PC-9 (cell line): ENCODE data around the gene TRMT2A. TPM values are rescaled to one million over a fixed set of nuclear protein-coding genes. Genes with fewer than 3 reads are reported as not detected.

Experiments
- BruUV-seq: library from RNA; stranded (reverse); fragments of 400-500 nt; replicated peaks from 2 replicates; lab custom pipeline; 2021; lab: Mats Ljungman, UMichigan
- CTCF ChIA-PET: fragments of 300-600 bp; sonication (Branson Sonifier 250); formaldehyde crosslinking; loops from one replicate; lab custom pipeline; 2022; ENCODE audit warnings: antibody characterized with exemption; lab: Charles Lee
- POLR2A ChIA-PET: fragments of 300-600 bp; sonication (Branson Sonifier 250); formaldehyde crosslinking; loops from one replicate; lab custom pipeline; 2022; ENCODE audit warnings: antibody characterized with exemption; ENCODE audit not compliant: unreplicated experiment; lab: Charles Lee
- DNase-seq, 2 experiments: peaks; one replicate each; pipeline versions ENCODE4 v3.0.0 to v3.0.0-alpha.2; 2015 to 2022; ENCODE audit warnings: mixed read lengths in 1 of 2
- H2AFZ ChIP-seq: fragments of 200-600 bp; sonication (generic); 2 replicates; pipeline ENCODE4 v1.8.1; 2017; ENCODE audit warnings: antibody characterized with exemption
- H3F3A ChIP-seq: fragments of 200-600 bp; sonication (generic); 2 replicates; pipeline ENCODE4 v1.8.1; 2017; ENCODE audit warnings: antibody characterized with exemption, mild to moderate bottlenecking, low read depth; ENCODE audit not compliant: insufficient read depth
- H3K27ac ChIP-seq: fragments of 200-600 bp; sonication (generic); 2 replicates; pipeline ENCODE4 v1.6.1; 2016; ENCODE audit warnings: mixed run types
- H3K27me3 ChIP-seq: fragments of 200-600 bp; sonication (generic); 2 replicates; pipeline ENCODE4 v1.6.1; 2016; ENCODE audit warnings: low read depth, mixed run types; ENCODE audit not compliant: insufficient read depth
- H3K36me3 ChIP-seq: fragments of 200-600 bp; sonication (generic); 2 replicates; pipeline ENCODE4 v1.6.1; 2016; ENCODE audit warnings: low read depth, mixed run types
- H3K4me1 ChIP-seq: fragments of 200-600 bp; sonication (generic); replicated peaks from 2 replicates; pipeline ENCODE4 v1.6.1; 2016; ENCODE audit warnings: mixed run types; ENCODE audit not compliant: insufficient read depth
- H3K4me2 ChIP-seq: fragments of 200-600 bp; sonication (generic); 2 replicates; pipeline ENCODE4 v1.6.1; 2017; ENCODE audit warnings: mixed run types
- H3K4me3 ChIP-seq: fragments of 200-600 bp; sonication (generic); 2 replicates; pipeline ENCODE4 v1.6.1; 2016; ENCODE audit warnings: mixed run types
- H3K79me2 ChIP-seq: fragments of 200-600 bp; sonication (generic); 2 replicates; pipeline ENCODE4 v1.6.1; 2017; ENCODE audit warnings: low read depth, mixed run types
- H3K9me2 ChIP-seq: fragments of 200-600 bp; sonication (generic); 2 replicates; pipeline ENCODE4 v1.8.1; 2017; ENCODE audit warnings: mild to moderate bottlenecking; ENCODE audit not compliant: insufficient read depth
- H3K9me3 ChIP-seq: fragments of 200-600 bp; sonication (generic); 2 replicates; pipeline ENCODE4 v1.8.1; 2016; ENCODE audit warnings: low read depth; ENCODE audit not compliant: insufficient read depth
- H4K20me1 ChIP-seq: fragments of 200-600 bp; sonication (generic); 2 replicates; pipeline ENCODE4 v1.8.1; 2017; ENCODE audit not compliant: insufficient read depth
- CTCF ChIP-seq: fragments of 200-600 bp; sonication (generic); conservative IDR thresholded peaks from 2 replicates; pipeline ENCODE4 v1.6.1; 2017; ENCODE audit warnings: mixed run types, antibody characterized with exemption, mild to moderate bottlenecking, moderate library complexity
- EZH2 ChIP-seq: fragments of 200-600 bp; sonication (generic); IDR thresholded peaks from 2 replicates; pipeline ENCODE4 v1.8.0; 2017; ENCODE audit warnings: antibody characterized with exemption, low read depth
- intact Hi-C: fragments of 100-400 bp; cut with micrococcal nuclease; formaldehyde crosslinking; loops from one replicate; pipeline ENCODE4 v1.10.0; 2022; ENCODE audit not compliant: unreplicated experiment
- total RNA-seq: library from RNA; stranded (reverse); gene quantifications from 2 replicates; pipeline ENCODE4 v1.2.3, GENCODE V29; 2021

TRMT2A gene
- total RNA-seq, 1 experiment from 2014 or later = 31.5 TPM

- H3K79me2 ChIP-seq = no peaks in the 10 kb centered on the region
- DNase-seq = no peak
- no peaks in the 10 kb centered on the region for H3K9me2 ChIP-seq
- H3K27me3 ChIP-seq = no peaks in the 10 kb centered on the region
- no peak overlapping the region for H2AFZ ChIP-seq
- H3K4me1 ChIP-seq = no peaks in the 10 kb centered on the region; the same call in 1 of the 2 replicates
- ChIA-PET POLR2A (no interaction called here), CTCF (no interaction called here)
- no peaks in the 10 kb centered on the region for H3F3A ChIP-seq
- H3K36me3 ChIP-seq = no peaks in the 10 kb centered on the region
- H3K9me3 ChIP-seq = no peaks in the 10 kb centered on the region
- no TSS peak for BruUV-seq
- peaks cover 7% of the 10 kb centered on the region; the same call in 1 of the 2 replicates for H4K20me1 ChIP-seq
- no peak overlapping the region for H3K4me2 ChIP-seq
- TF ChIP-seq CTCF (no peak), EZH2 (no peak)
- no peak overlapping the region for H3K27ac ChIP-seq
- no peak overlapping the region for H3K4me3 ChIP-seq
- intact Hi-C loops = no loop called here
Measured at GRCh38 chr22:20136603-20136873, 19.5 kb upstream of the TRMT2A start.

- ChIA-PET CTCF (no interaction called here), POLR2A (no interaction called here)
- H3K9me2 ChIP-seq = no peaks in the 10 kb centered on the region
- no peaks in the 10 kb centered on the region for H3K79me2 ChIP-seq
- no peak overlapping the region for H3K4me2 ChIP-seq
- no peak for DNase-seq
- H3K27ac ChIP-seq = no peak overlapping the region
- H3K4me1 ChIP-seq = no peaks in the 10 kb centered on the region; the same call in 1 of the 2 replicates
- H3K9me3 ChIP-seq = no peaks in the 10 kb centered on the region
- no TSS peak for BruUV-seq
- intact Hi-C loops = no loop called here
- H3K27me3 ChIP-seq = no peaks in the 10 kb centered on the region
- H3F3A ChIP-seq = no peaks in the 10 kb centered on the region
- TF ChIP-seq CTCF (no peak), EZH2 (no peak)
- peaks cover 7% of the 10 kb centered on the region; the same call in 1 of the 2 replicates for H4K20me1 ChIP-seq
- H3K4me3 ChIP-seq = no peak overlapping the region
- no peak overlapping the region for H2AFZ ChIP-seq
- no peaks in the 10 kb centered on the region for H3K36me3 ChIP-seq
Measured at GRCh38 chr22:20135806-20136602, 19.0 kb upstream of the TRMT2A start.

GRCh38 chr22:20135265-20135664, 18.2 kb upstream of the TRMT2A start:
- TF ChIP-seq CTCF (no peak), EZH2 (no peak)
- Histone ChIP-seq H3K4me1 (no peaks in the 10 kb centered on the region; the same call in 1 of the 2 replicates), H2AFZ (no peak overlapping the region), H3K9me2 (no peaks in the 10 kb centered on the region), H3K27me3 (no peaks in the 10 kb centered on the region), H3K4me3 (no peak overlapping the region), H3K9me3 (no peaks in the 10 kb centered on the region), H3K4me2 (no peak overlapping the region), H3K79me2 (no peaks in the 10 kb centered on the region), H3K27ac (no peak overlapping the region), H3K36me3 (no peaks in the 10 kb centered on the region), H3F3A (peaks cover 5% of the 10 kb centered on the region; the same call in 1 of the 2 replicates), H4K20me1 (peaks cover 7% of the 10 kb centered on the region; the same call in 1 of the 2 replicates)
- DNase-seq = no peak
- BruUV-seq = no TSS peak
- CTCF ChIA-PET = no interaction called here
- intact Hi-C loops = no loop called here
- POLR2A ChIA-PET = no interaction called here
